Stromal cell of bone marrow (primary cell): ENCODE measurements around the gene CNDP2.

ENCODE experiments used
- DNase-seq: peaks from one replicate; pipeline ENCODE4 v3.0.0-alpha.2; 2012; ENCODE audit warnings: low read depth

The CNDP2 gene

DNA sequence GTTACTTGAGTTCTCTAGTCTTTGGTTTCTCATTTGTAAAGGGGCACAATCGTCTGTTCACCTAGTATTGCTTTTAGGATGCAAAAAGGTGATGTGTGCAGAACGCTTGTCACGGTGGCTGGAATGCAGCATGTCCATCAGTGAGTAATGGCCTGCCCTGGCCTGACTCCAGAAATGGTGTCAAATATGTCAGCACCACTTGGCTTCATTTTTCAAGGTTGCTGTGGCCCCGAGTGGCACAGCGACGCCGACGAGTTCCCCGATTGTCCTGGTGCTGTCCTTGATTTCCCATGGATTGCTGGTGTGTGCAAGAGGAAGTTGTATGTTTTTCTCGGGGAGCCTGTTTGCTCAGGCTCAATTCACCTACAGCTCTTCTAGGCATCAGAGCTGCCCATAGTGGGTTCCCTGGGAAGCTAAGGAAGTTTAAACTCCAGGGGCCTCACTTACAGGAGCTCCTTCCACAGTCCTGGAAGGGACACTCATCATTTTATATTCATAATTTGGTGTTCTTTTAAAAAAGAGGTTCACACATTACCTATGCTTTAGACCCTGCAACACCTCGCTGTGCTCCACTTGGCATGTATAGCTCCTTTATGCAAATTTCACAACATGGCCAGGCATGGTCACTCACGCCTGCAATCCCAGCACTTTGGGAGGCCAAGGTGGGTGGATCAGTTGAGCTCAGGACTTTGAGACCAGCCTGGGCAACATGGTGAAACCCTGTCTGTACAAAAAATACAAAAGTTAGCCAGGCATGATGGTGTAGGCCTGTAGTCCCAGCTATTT, 75.9 kb downstream of the CNDP2 start:
- DNase-seq = no peak

DNA sequence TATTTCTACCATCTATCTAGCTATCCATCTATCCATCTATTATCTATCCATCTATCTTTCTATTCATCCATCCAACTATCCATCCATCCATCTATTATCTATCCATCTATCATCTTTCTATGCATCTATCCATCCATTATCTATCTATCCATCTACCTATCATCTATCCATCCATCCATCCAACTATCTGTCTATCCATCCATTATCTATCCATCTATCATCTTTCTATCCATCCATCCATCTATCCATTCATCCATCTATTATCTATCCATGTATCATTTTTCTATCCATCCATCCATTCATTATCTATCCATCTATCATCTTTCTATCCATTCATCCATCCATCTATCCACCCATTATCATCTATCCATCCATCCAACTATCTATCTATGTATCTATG, 76.9 kb downstream of the CNDP2 start:
- DNase-seq = no peak
